Stimulated activated CD4-positive, alpha-beta T cell treated with anti-CD3 and anti-CD28 coated beads, Interleukin-4, amount 100 ng/mL, for 24 hours (primary cell): ENCODE results near the gene MROH9.
"Not testable (repeated sequence)": the region's sequence is repeated elsewhere in the genome, so short reads cannot be mapped to it uniquely, and the experiment has no call there.

Source experiments
- DNase-seq: peaks from one replicate; pipeline ENCODE4 v3.0.0-alpha.2; 2020

Gene MROH9

GRCh38 chr1:170935231-170935630, at the start of gene MROH9:
Gene MROH9 (plus strand): TSS chr1:170935534. CDS start chr1:170945557, 10,023 bp downstream.
- no peak for DNase-seq

GRCh38 chr1:170885551-170885950, 49.8 kb upstream of the MROH9 start:
- DNase-seq, result no peak

- DNase-seq, result no peak
Measured at GRCh38 chr1:170886460-170886859, 48.9 kb upstream of the MROH9 start.

GRCh38 chr1:170887726-170888125, 47.6 kb upstream of the MROH9 start:
- no peak for DNase-seq

- no peak for DNase-seq
Measured at GRCh38 chr1:170891872-170892271, 43.5 kb upstream of the MROH9 start.

- DNase-seq, result no peak
Measured at GRCh38 chr1:170893655-170894297, 41.6 kb upstream of the MROH9 start.

GRCh38 chr1:170903961-170904360, 31.4 kb upstream of the MROH9 start:
- no peak for DNase-seq

GRCh38 chr1:170908942-170909341, 26.4 kb upstream of the MROH9 start:
- DNase-seq, result no peak

- DNase-seq, result no peak
Measured at GRCh38 chr1:170910273-170910672, 25.1 kb upstream of the MROH9 start.

GRCh38 chr1:170917373-170917772, 18.0 kb upstream of the MROH9 start:
- no peak for DNase-seq

GRCh38 chr1:170924656-170925055, 10.7 kb upstream of the MROH9 start:
- DNase-seq, result not testable (repeated sequence)

GRCh38 chr1:170927955-170928840, 7.1 kb upstream of the MROH9 start:
- no peak for DNase-seq

- DNase-seq, result no peak
Measured at GRCh38 chr1:170929412-170929834, 5.9 kb upstream of the MROH9 start.

- DNase-seq, result peak; percentile 11
Measured at GRCh38 chr1:170929835-170930554, 5.3 kb upstream of the MROH9 start.

- DNase-seq, result no peak
Measured at GRCh38 chr1:170931650-170932049, 3.7 kb upstream of the MROH9 start.

- DNase-seq, result no peak
Measured at GRCh38 chr1:170932236-170932635, 3.1 kb upstream of the MROH9 start.

GRCh38 chr1:170938281-170938680, 2.9 kb downstream of the MROH9 start:
- DNase-seq, result no peak

GRCh38 chr1:170939476-170939875, 4.1 kb downstream of the MROH9 start:
- no peak for DNase-seq

GRCh38 chr1:170951744-170952143, 16.4 kb downstream of the MROH9 start:
- not testable (repeated sequence) for DNase-seq

GRCh38 chr1:170959385-170959784, 24.1 kb downstream of the MROH9 start:
- no peak for DNase-seq

- no peak for DNase-seq
Measured at GRCh38 chr1:170964506-170964905, 29.2 kb downstream of the MROH9 start.

- DNase-seq, result no peak
Measured at GRCh38 chr1:170967042-170967910, 31.9 kb downstream of the MROH9 start.

- no peak for DNase-seq
Measured at GRCh38 chr1:170970256-170970655, 34.9 kb downstream of the MROH9 start.
